GM12878 (cell line): ENCODE measurements around the gene ASAP3.

Experiments used
- EZH2 ChIP-seq: IDR thresholded peaks from 2 replicates; pipeline ENCODE4 v1.6.1; 2012; ENCODE audit warnings: low read depth, mild to moderate bottlenecking, control low read depth, inconsistent platforms, low read length, borderline replicate concordance; ENCODE audit not compliant: control insufficient read depth
- MXI1 ChIP-seq: fragments of 150-350 bp; IDR thresholded peaks from 2 replicates; pipeline ENCODE4 v1.6.1; 2011; ENCODE audit warnings: low read depth, mild to moderate bottlenecking, inconsistent platforms, low read length, improper control_type of control experiment
- MYC ChIP-seq: IDR thresholded peaks from 2 replicates; pipeline ENCODE4 v1.6.1; 2011; ENCODE audit warnings: mild to moderate bottlenecking, low read length, moderate library complexity, inconsistent platforms; ENCODE audit not compliant: insufficient read depth, insufficient replicate concordance, insufficient read length, severe bottlenecking
- NFYA ChIP-seq: IDR thresholded peaks from 2 replicates; pipeline ENCODE4 v1.6.1; 2011; ENCODE audit warnings: low read depth, mild to moderate bottlenecking, low read length, improper control_type of control experiment, borderline replicate concordance
- SMC3 ChIP-seq: IDR thresholded peaks from 2 replicates; pipeline ENCODE4 v1.6.1; 2011; ENCODE audit warnings: low read length, improper control_type of control experiment, borderline replicate concordance
- SUZ12 ChIP-seq: fragments of 200-600 bp; sonication (generic); IDR thresholded peaks from one replicate; pipeline ENCODE4 v1.6.1; 2018; ENCODE audit warnings: antibody characterized with exemption, mild to moderate bottlenecking; ENCODE audit not compliant: unreplicated experiment
- TF ChIP-seq, protein P1 (sequence below), 3 experiments: IDR thresholded peaks in 2 of 3; conservative IDR thresholded peaks in 1 of 3; 2 replicates each; pipeline ENCODE4 v1.5.1; 2011; ENCODE audit warnings: low read depth in 3 of 3, low read length in 3 of 3, mild to moderate bottlenecking in 3 of 3, control low read depth in 2 of 3, moderate library complexity in 2 of 3, inconsistent platforms in 1 of 3, mixed read lengths in 1 of 3; ENCODE audit not compliant: control insufficient read depth in 2 of 3, insufficient read depth in 1 of 3; ENCODE audit errors: extremely low read depth in 1 of 3
- TF ChIP-seq, protein P2 (sequence below): fragments of 450-650 bp; IDR thresholded peaks from 2 replicates; pipeline ENCODE4 v1.6.1; 2017; ENCODE audit warnings: mild to moderate bottlenecking
- TF ChIP-seq, protein P3 (sequence below): IDR thresholded peaks from 2 replicates; pipeline ENCODE4 v1.6.1; 2011; ENCODE audit warnings: borderline replicate concordance, low read depth, mild to moderate bottlenecking, moderate library complexity, mixed read lengths, low read length; ENCODE audit not compliant: insufficient read depth; ENCODE audit errors: extremely low read length

DNA sequence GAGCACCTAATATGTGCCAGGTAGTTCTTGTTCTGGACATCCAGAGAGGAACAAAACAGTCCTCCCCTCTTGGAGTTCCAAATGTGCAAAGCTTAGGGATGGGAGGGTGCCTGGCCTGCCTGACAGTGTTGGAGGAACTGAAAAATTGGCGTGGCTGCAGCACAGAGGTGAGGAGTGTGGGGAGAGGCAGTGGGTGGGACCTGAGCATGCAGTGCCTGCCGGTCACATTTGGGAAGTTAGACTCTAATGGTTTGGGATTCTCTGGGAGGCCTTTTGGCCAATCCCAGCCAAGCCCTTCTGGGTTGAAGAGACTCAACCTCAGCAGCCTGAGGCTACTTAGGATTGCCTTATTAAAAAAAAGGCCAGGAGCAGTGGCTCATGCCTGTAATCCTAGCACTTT is 57.2 kb downstream of the ASAP3 start:
- TF ChIP-seq, protein P1, sequence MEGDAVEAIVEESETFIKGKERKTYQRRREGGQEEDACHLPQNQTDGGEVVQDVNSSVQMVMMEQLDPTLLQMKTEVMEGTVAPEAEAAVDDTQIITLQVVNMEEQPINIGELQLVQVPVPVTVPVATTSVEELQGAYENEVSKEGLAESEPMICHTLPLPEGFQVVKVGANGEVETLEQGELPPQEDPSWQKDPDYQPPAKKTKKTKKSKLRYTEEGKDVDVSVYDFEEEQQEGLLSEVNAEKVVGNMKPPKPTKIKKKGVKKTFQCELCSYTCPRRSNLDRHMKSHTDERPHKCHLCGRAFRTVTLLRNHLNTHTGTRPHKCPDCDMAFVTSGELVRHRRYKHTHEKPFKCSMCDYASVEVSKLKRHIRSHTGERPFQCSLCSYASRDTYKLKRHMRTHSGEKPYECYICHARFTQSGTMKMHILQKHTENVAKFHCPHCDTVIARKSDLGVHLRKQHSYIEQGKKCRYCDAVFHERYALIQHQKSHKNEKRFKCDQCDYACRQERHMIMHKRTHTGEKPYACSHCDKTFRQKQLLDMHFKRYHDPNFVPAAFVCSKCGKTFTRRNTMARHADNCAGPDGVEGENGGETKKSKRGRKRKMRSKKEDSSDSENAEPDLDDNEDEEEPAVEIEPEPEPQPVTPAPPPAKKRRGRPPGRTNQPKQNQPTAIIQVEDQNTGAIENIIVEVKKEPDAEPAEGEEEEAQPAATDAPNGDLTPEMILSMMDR (IDR thresholded peaks at IDR 0.05 in 2 of 3, conservative IDR thresholded peaks at IDR 0.05 in 1 of 3; ENCODE audit: control insufficient read depth in 2 of 3, extremely low read depth in 1 of 3, insufficient read depth in 1 of 3, low read depth in 3 of 3, low read length in 3 of 3): no peak
- TF ChIP-seq, protein P2, sequence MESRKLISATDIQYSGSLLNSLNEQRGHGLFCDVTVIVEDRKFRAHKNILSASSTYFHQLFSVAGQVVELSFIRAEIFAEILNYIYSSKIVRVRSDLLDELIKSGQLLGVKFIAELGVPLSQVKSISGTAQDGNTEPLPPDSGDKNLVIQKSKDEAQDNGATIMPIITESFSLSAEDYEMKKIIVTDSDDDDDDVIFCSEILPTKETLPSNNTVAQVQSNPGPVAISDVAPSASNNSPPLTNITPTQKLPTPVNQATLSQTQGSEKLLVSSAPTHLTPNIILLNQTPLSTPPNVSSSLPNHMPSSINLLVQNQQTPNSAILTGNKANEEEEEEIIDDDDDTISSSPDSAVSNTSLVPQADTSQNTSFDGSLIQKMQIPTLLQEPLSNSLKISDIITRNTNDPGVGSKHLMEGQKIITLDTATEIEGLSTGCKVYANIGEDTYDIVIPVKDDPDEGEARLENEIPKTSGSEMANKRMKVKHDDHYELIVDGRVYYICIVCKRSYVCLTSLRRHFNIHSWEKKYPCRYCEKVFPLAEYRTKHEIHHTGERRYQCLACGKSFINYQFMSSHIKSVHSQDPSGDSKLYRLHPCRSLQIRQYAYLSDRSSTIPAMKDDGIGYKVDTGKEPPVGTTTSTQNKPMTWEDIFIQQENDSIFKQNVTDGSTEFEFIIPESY: no peak
- TF ChIP-seq SMC3 (no peak), MXI1 (no peak), NFYA (no peak), MYC (no peak), EZH2 (no peak), SUZ12 (no peak)
- TF ChIP-seq, protein P3, sequence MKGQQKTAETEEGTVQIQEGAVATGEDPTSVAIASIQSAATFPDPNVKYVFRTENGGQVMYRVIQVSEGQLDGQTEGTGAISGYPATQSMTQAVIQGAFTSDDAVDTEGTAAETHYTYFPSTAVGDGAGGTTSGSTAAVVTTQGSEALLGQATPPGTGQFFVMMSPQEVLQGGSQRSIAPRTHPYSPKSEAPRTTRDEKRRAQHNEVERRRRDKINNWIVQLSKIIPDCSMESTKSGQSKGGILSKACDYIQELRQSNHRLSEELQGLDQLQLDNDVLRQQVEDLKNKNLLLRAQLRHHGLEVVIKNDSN: no peak
